Measurements from ENCODE around the gene CPT1C. TPM values are rescaled to one million over a fixed set of nuclear protein-coding genes. Genes with fewer than 3 reads are reported as not detected.

CPT1C gene
- total and polyA plus RNA-seq, 2 of the 8 experiments (the other 6 are each of a cell fraction or from before 2014, with no cell fraction given): 79.6 to 91.8 TPM

DNA sequence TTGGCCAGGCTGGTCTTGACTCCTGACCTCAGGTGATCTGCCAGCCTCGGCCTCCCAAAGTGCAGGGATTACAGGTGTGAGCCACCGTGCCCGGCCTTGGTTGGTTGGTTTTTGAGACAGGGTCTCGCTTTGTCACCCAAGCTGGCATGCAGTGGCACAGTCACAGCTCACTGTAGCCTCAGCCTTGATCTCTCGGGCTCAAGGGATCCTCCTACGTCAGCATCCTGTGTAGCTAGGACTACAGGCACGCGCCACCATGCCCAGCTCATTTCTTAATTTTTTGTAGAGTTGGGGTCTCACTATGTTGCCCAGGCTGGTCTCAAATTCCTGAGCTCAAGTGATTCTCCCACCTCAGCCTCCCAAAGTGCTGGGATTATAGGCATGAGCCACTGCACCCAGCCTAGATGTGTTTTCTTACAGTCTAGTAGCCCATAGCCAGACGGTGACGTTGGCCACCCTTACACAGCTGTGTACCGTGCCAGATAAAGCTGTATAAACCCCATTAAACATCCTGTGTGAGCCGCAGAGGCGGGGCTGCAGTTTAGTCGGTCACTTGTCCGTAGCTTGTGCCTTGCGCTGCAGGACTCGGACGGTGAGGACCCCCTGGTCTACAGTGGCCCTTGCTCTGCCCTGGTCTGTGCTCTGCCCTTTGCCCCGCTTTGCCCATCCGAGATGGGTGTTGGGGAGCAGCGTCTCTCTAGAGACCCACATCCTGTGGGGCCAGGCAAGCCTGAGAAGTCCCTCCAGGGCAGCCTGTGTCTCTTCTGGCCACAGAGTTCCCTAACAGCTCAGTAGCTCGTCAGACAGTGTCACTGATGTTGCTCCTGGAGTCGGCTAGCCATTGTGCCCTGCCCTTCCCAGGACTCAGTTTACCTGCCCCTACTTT lies 35.1 kb upstream of the CPT1C start:
- H3K23me2 ChIP-seq (ENCODE audit: low read depth, low read length): no peaks in the 10 kb centered on the region; the same call in 1 of the 2 replicates
- no peak overlapping the region for H3K4ac ChIP-seq (replicated peaks; ENCODE audit: insufficient read length, low read depth, low read length)
- H4K8ac ChIP-seq (ENCODE audit: extremely low read depth, insufficient read depth, low read length): no peak overlapping the region
- H3K4me2 ChIP-seq (ENCODE audit: insufficient read depth in 1 of 2, low read depth in 2 of 2, low read length in 2 of 2): no peak overlapping the region
- H2BK15ac ChIP-seq (ENCODE audit: low read length): no peak overlapping the region
- no peak overlapping the region for H3K14ac ChIP-seq (ENCODE audit: insufficient read length)
- no peaks in the 10 kb centered on the region for H3K27me3 ChIP-seq (replicated peaks in 1 of 4; ENCODE audit: control insufficient read depth in 3 of 4, extremely low read depth in 1 of 4, insufficient read depth in 3 of 4, low read length in 3 of 4)
- ChIA-PET CTCF (ENCODE audit: partially characterized antibody) (interaction anchor here (0.6 to 3.8 kb wide), 8 partner anchors 9 to 62 kb away, joined by 3 to 39 read pairs (median 6); partner anchors contain the start of genes BCL2L12 and IRF3), POLR2A (ENCODE audit: partially characterized antibody) (interaction anchor here (0.8 to 18.0 kb wide), 10 partner anchors 9 to 75 kb away, joined by 3 to 275 read pairs (median 6); partner anchors contain the start of genes BCL2L12, IRF3, NOSIP and PRMT1)
- H3K9ac ChIP-seq (replicated peaks in 1 of 4; ENCODE audit: extremely low read depth in 1 of 4, low read depth in 3 of 4, low read length in 3 of 4): 0 out of 7 replicates have a peak overlapping the region, but pooled peaks of 1 of the 4 experiments have one; percentile 27
- H3K79me2 ChIP-seq (ENCODE audit: control insufficient read depth in 1 of 2, insufficient read depth in 2 of 2, low read length in 2 of 2): no peaks in the 10 kb centered on the region
- no peak overlapping the region for H4K5ac ChIP-seq (ENCODE audit: insufficient read length, low read depth, low read length)
- H3K36me3 ChIP-seq (ENCODE audit: control insufficient read depth in 2 of 4, insufficient read depth in 4 of 4, low read length in 3 of 4): peaks cover 16 to 76% (median 57%) of the 10 kb centered on the region in 4 experiments; a peak in 7 of 8 replicates
- H4K91ac ChIP-seq (replicated peaks; ENCODE audit: insufficient read length, low read length): no peak overlapping the region
- H3K23ac ChIP-seq (ENCODE audit: insufficient read length): no peak overlapping the region
- peak overlapping the region; percentile 33; the same call in 1 of the 2 replicates for H2BK12ac ChIP-seq (ENCODE audit: low read depth, low read length)
- TF ChIP-seq TBP (IDR thresholded peaks at IDR 0.05; ENCODE audit: low read depth, low read length): no peak
- H2BK5ac ChIP-seq (ENCODE audit: low read depth, low read length): peak overlapping the region; percentile 86; the same call in 1 of the 2 replicates
- peaks cover 6 to 17% of the 10 kb centered on the region in 2 experiments for H4K20me1 ChIP-seq (replicated peaks in 1 of 2; ENCODE audit: control insufficient read depth in 1 of 2, insufficient read depth in 2 of 2, low read length in 2 of 2)
- DNase-seq (ENCODE audit: low read depth in 1 of 2, low spot score in 2 of 2) (no peak), FAIRE-seq (no peak)
- no peak overlapping the region for H2BK20ac ChIP-seq (ENCODE audit: low read length)
- peaks cover 0 to 14% (median 5%) of the 10 kb centered on the region in 4 experiments; a peak in 4 of 7 replicates for H3K4me1 ChIP-seq (replicated peaks in 1 of 4; ENCODE audit: control insufficient read depth in 3 of 4, insufficient read depth in 4 of 4, low read length in 3 of 4)
- H3K4me3 ChIP-seq (ENCODE audit: extremely low read depth in 1 of 4, insufficient read depth in 2 of 4, low read depth in 3 of 4, low read length in 4 of 4): no peak overlapping the region
- H3K9me3 ChIP-seq (ENCODE audit: insufficient read depth in 2 of 2, low read depth in 1 of 2, low read length in 1 of 2): peaks cover 9 to 11% of the 10 kb centered on the region in 2 experiments
- H2BK120ac ChIP-seq (replicated peaks; ENCODE audit: low read depth, low read length): no peak overlapping the region
- no peak overlapping the region for H2AK5ac ChIP-seq (ENCODE audit: low read depth, low read length)
- no peak overlapping the region; the same call in 1 of the 2 replicates for H3K18ac ChIP-seq (ENCODE audit: extremely low read depth, low read length)
- no peak overlapping the region for H3K56ac ChIP-seq (replicated peaks; ENCODE audit: insufficient read length, low read depth, low read length)
- 92% methylated on average over 23 of the region's 23 CpGs; no CpG with 5 or more reads in 1 of the 2 experiments for WGBS, 2 experiments (ENCODE audit: extremely low coverage in 1 of 2, insufficient coverage in 1 of 2, insufficient read length in 1 of 2, insufficient replicate concordance in 2 of 2, low coverage in 1 of 2, low lambda C conversion rate in 2 of 2, missing lambda C conversion rate in 1 of 2)
- H3K27ac ChIP-seq (ENCODE audit: low read depth, low read length): no peak overlapping the region
- no peak overlapping the region for H2AFZ ChIP-seq (ENCODE audit: low read length)
- 0 out of 2 replicates have a peak, but pooled peaks cover 2% of the 10 kb centered on the region for H3K79me1 ChIP-seq (ENCODE audit: low read depth, low read length)

All from H1 (cell line).